Measurements from ENCODE around the gene AKAP8. TPM values are rescaled to one million over a fixed set of nuclear protein-coding genes. Genes with fewer than 3 reads are reported as not detected.

AKAP8 gene
- total RNA-seq, 1 experiment from 2014 or later: 35.8 TPM

- Mint-ChIP-seq H3K4me1 (ENCODE audit: low read depth, unreplicated experiment) (no peaks in the 10 kb centered on the region), H3K36me3 (ENCODE audit: insufficient read depth, unreplicated experiment) (peaks cover 39% of the 10 kb centered on the region), H3K27me3 (ENCODE audit: unreplicated experiment) (no peaks in the 10 kb centered on the region), H3K27ac (ENCODE audit: unreplicated experiment) (no peak overlapping the region), H3K4me3 (ENCODE audit: low read depth, unreplicated experiment) (no peak overlapping the region), H3K9me3 (ENCODE audit: low read depth, unreplicated experiment) (no peaks in the 10 kb centered on the region)
- no peak for TF ChIP-seq CTCF (IDR thresholded peaks at IDR 0.05; ENCODE audit: unreplicated experiment)
- CTCF ChIA-PET: interaction anchor here (0.7 kb wide), 1 partner anchor 16 kb away, joined by 3 read pairs; no protein-coding TSS in a partner anchor
- intact Hi-C loops (cut with micrococcal nuclease; ENCODE audit: unreplicated experiment): no loop called here
- no peak for DNase-seq
- BruUV-seq (replicated peaks): no TSS peak
These were observed 2.3 kb upstream of the AKAP8 start for GRCh38 chr19:15381864-15382263.

- no peaks in the 10 kb centered on the region for H3K9me3 Mint-ChIP-seq (ENCODE audit: low read depth, unreplicated experiment)
- no peak overlapping the region for H3K4me3 Mint-ChIP-seq (ENCODE audit: low read depth, unreplicated experiment)
- no peaks in the 10 kb centered on the region for H3K4me1 Mint-ChIP-seq (ENCODE audit: low read depth, unreplicated experiment)
- no peak overlapping the region for H3K27ac Mint-ChIP-seq (ENCODE audit: unreplicated experiment)
- no peak for DNase-seq
- no TSS peak for BruUV-seq (replicated peaks)
- CTCF ChIA-PET: no interaction called here
- peaks cover 44% of the 10 kb centered on the region for H3K36me3 Mint-ChIP-seq (ENCODE audit: insufficient read depth, unreplicated experiment)
- no peak for TF ChIP-seq CTCF (IDR thresholded peaks at IDR 0.05; ENCODE audit: unreplicated experiment)
- H3K27me3 Mint-ChIP-seq (ENCODE audit: unreplicated experiment): no peaks in the 10 kb centered on the region
- intact Hi-C loops (cut with micrococcal nuclease; ENCODE audit: unreplicated experiment): no loop called here
These were observed 1.8 kb upstream of the AKAP8 start for GRCh38 chr19:15381429-15381828.

GRCh38 chr19:15379999-15380647 lies 536 bp upstream of the AKAP8 start:
- peak overlapping the region; percentile 98 for H3K27ac Mint-ChIP-seq (ENCODE audit: unreplicated experiment)
- no peaks in the 10 kb centered on the region for H3K27me3 Mint-ChIP-seq (ENCODE audit: unreplicated experiment)
- peak; percentile 54 for DNase-seq
- intact Hi-C loops (cut with micrococcal nuclease; ENCODE audit: unreplicated experiment): loop anchor here (2.0 kb wide), 1 partner anchor 39 kb away; the partner anchor contains the start of gene AKAP8L
- peak overlapping the region; percentile 77 for H3K4me3 Mint-ChIP-seq (ENCODE audit: low read depth, unreplicated experiment)
- no peaks in the 10 kb centered on the region for H3K9me3 Mint-ChIP-seq (ENCODE audit: low read depth, unreplicated experiment)
- peaks cover 44% of the 10 kb centered on the region for H3K36me3 Mint-ChIP-seq (ENCODE audit: insufficient read depth, unreplicated experiment)
- CTCF ChIA-PET: interaction anchor here (0.9 kb wide), 2 partner anchors 39 to 100 kb away, joined by 3 to 4 read pairs; partner anchors contain the start of gene AKAP8L
- no peak for TF ChIP-seq CTCF (IDR thresholded peaks at IDR 0.05; ENCODE audit: unreplicated experiment)
- no peaks in the 10 kb centered on the region for H3K4me1 Mint-ChIP-seq (ENCODE audit: low read depth, unreplicated experiment)
- no TSS peak for BruUV-seq (replicated peaks)

- Mint-ChIP-seq H3K4me1 (ENCODE audit: low read depth, unreplicated experiment) (no peaks in the 10 kb centered on the region), H3K4me3 (ENCODE audit: low read depth, unreplicated experiment) (peak overlapping the region; percentile 77), H3K27ac (ENCODE audit: unreplicated experiment) (peak overlapping the region; percentile 98), H3K36me3 (ENCODE audit: insufficient read depth, unreplicated experiment) (peaks cover 48% of the 10 kb centered on the region), H3K9me3 (ENCODE audit: low read depth, unreplicated experiment) (no peaks in the 10 kb centered on the region), H3K27me3 (ENCODE audit: unreplicated experiment) (no peaks in the 10 kb centered on the region)
- TF ChIP-seq CTCF (IDR thresholded peaks at IDR 0.05; ENCODE audit: unreplicated experiment): no peak
- TSS peak; percentile 69 for BruUV-seq (replicated peaks)
- CTCF ChIA-PET: interaction anchor here (0.9 kb wide), 1 partner anchor 55 kb away, joined by 3 read pairs; no protein-coding TSS in a partner anchor
- DNase-seq: peak; percentile 20
- intact Hi-C loops (cut with micrococcal nuclease; ENCODE audit: unreplicated experiment): loop anchor here (2.0 kb wide), 1 partner anchor 40 kb away; the partner anchor contains the start of gene AKAP8L
These were observed 979 bp downstream of the AKAP8 start for GRCh38 chr19:15378534-15379082.

Data from Calu3 (cell line).